GM18519 (cell line): ENCODE results near the gene TMTC2.
"Not testable (repeated sequence)": the region's sequence is repeated elsewhere in the genome, so short reads cannot be mapped to it uniquely, and the experiment has no call there.

Experiments
- ATAC-seq: cut with Tn5 transposase; IDR thresholded peaks from one replicate; pipeline ENCODE4 v1.9.1; 2021; ENCODE audit warnings: mild to moderate bottlenecking, moderate library complexity; ENCODE audit not compliant: unreplicated experiment, low FRiP score

Gene TMTC2

DNA sequence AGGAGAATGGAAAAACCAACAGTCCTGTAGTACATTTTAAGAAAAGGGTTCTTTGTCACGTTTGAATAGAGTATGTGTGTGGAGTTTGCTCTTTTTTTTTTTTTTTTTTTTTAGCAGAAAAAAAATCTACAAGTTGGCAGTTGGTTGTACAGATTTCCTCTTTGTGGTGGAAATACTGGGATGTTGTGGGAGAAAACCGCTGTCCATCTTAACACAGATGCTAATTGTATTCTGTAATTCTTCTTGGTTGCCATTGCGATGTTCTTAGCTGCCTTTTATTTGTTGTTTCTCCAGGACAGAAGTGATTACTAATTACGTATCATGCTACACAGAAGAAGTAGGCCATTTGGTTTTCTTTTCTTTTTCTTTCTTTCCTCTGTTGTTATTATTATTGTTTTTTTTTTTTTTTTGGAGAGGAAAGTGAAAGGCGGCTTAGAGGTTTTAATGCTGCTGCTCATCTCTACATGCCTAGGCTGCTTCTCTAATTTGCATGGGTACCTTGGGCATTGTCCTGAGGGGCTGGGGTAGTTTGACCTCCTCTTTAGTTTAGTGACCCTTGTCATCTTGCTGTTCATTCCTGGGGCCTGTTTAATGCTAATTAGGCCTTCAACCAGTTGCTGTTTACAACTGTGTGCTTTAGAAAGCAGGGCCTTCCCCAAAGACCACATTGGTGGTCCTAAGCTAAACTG, 94.7 kb downstream of the TMTC2 start:
- ATAC-seq, result no peak

- ATAC-seq, result no peak
These were observed 96.7 kb downstream of the TMTC2 start for GRCh38 chr12:82783435-82783834.

- ATAC-seq, result no peak
These were observed 100.3 kb downstream of the TMTC2 start for GRCh38 chr12:82787016-82787415.

GRCh38 chr12:82788594-82788993, 101.9 kb downstream of the TMTC2 start:
- ATAC-seq, result no peak

DNA sequence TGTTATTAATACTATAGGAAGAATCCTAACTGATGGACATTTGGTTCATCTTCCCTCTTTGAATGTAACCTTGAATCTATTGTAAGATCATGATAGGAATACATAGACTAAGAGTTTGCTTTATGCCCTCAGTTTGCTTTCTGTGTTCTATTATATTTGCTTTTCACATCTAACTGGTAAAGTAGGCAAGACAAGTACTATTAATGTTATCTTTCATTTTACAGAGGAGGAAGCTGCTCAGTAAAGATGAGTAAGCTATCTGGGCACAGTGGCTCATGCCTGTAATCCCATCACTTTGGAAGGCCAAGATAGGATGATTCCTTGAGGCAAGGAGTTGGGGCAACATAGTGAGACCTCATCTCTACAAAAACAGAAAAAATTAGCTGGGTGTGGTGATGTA, 103.0 kb downstream of the TMTC2 start:
- no peak for ATAC-seq

DNA sequence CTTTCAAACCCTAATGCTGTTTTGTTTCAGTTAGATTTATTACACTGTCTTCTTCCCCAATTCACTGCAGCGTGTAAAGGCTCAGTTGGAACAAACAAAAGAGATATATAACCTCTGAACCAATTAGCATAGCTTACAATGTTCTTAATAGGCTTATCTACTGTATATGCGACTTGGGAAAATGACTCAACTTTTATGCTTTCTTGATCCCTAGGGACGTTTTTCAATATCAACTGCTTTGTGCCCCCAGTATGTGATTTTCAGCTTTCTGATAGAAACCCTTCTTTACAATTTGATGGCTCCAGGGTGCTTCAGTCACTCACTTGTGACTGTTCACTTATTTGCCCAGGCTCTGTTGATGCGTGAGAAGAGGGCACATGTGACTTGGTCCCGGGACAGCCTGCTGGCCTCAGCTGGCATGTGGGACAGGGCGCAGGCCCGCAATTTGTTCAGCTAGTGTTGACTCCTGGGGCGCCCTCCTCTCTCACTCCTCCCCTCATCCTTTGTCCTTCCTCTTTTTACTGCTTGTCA, 107.1 kb downstream of the TMTC2 start:
- no peak for ATAC-seq

DNA sequence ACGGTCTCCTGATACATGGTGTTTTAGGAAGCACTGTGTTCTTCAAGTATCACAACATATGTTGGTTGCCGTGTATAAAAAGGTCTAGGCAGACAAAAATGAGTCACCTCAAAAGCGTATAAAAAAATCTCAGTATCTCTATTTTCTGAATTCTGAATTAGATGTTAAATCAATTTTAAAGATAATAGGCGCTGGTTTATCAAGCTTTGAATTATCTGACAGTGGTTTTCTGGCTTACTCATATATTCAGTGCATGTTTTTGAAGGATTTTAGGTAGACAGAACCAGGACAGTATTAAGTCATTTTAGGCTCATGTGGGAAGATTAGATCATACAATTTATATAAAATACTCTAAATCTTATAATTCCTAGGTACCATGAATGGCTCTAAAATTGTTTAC, 110.8 kb downstream of the TMTC2 start:
- no peak for ATAC-seq

GRCh38 chr12:82800185-82800584, 113.5 kb downstream of the TMTC2 start:
- ATAC-seq, result no peak

- ATAC-seq, result no peak
These were observed 115.4 kb downstream of the TMTC2 start for GRCh38 chr12:82801951-82802610.

DNA sequence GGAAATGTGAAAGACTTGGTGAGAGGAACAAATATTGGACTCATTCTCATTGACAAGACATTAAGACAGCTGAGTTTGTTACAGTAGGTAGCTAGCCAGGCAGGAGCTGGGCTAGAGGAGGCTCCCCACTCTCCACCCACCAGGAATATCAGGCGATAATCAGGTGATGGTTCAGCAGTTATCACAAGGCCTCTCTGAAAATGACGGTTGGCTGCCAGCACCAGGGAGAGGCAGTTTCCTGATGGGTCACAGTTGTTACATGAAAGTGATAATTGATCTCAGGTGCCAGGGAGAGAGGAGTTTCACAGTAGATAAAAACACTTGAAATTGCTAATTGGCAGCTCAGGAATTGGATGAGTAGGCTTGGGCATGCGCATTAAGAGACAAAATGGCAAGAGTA, 116.5 kb downstream of the TMTC2 start:
- ATAC-seq, result no peak

DNA sequence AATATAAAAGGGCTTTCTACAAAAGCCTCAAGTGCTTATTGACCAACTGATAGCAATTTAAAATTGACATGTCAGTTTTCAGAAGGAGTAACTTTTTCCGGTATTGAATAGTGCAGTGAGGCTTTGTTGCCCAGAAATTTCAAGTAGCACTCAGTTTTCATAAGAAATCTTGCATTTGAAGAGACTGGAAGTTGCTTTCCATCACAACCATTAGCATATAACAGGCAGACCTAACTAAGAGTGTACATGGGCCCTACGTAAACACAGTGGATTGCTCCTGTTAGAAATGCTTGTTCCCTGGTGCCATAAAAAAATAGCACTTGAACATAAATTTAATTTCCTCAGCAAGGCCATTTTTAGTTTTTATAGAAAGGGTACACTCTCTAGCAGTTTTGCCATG, 117.9 kb downstream of the TMTC2 start:
- ATAC-seq, result no peak

- not testable (repeated sequence) for ATAC-seq
These were observed 118.3 kb downstream of the TMTC2 start for GRCh38 chr12:82805004-82805403.

GRCh38 chr12:82805812-82806497, 119.2 kb downstream of the TMTC2 start:
- ATAC-seq, result no peak

DNA sequence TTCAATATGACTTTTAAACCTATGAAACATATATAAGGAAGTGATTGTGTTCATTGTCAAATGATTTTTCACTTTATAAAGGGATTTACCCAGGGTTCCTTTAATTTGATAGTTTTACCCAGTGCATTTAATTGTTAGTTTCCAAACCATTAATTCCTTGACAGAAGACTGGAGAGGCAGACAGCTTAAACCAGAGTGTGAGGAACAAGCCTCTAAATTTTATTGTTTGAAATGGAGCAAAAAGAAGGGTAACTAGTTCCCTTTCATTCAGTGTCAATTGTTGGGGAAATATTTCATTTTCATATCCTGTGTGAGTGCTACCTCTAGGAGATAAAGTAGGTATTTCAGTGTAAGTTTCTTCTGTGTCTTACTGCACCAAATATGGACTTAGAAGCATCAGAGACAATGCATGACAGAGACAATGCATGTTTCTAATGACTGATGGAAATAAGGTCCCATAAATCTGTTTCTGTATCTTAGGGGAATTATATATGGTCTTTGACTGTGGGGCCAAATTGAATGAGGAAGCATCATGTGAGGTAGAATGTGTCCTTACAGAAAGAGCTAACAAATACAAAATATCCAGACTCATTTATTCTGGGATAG, 120.5 kb downstream of the TMTC2 start:
- no peak for ATAC-seq

- ATAC-seq, result no peak
These were observed 123.9 kb downstream of the TMTC2 start for GRCh38 chr12:82810568-82810967.

DNA sequence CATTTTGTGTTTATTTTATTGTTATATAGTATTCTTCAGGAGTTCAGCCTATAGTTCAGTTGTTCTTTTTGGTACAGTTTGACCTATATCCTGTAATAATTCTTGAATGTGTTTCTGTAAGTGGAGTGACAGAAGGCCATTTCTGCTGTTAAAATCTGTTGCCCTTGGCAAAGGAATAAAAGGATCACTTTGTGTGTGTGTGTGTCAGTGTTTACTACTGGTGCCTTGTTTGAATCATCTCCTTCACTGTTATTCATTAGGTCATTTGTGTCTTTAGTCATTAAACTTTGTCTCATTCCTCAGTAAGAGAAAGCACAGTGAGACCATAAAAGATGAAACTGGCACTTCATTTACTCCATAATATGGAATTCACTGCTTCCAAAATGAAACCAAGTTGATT, 130.7 kb downstream of the TMTC2 start:
- ATAC-seq, result no peak

DNA sequence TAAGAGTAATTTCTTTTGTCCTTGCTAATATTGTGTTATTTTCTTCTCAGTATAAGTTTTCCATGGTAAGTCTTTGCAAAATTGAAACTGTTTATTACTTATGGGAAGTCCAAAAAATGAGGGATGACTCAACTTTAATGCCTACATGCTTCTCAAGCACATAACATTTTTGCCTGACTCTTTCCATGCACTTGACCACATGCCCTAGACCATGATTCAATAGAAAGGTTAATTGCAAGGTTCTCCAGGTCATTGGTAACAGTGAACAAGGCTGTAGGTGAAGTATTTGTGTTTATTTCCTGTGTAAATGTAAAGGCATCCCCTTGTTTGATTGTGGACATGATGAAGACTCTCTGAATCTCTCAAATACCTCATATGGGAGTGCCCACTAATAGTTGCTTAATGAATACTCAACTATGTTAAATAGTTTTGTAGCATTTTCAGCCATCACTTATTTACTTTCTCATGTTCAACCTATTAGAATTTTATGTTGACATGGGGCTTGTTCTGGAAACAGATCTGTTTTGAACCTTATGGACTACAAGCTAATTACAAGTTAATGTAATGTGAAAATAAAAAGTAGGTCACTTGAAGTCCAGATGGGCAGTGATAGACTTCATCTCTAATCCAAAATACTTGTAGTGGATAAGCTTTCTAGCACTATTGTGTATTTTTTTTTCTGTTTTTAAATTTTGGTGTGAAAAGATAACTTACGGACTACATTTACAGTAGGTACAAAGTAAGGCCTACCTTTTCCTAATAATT, 131.7 kb downstream of the TMTC2 start:
- ATAC-seq, result no peak

DNA sequence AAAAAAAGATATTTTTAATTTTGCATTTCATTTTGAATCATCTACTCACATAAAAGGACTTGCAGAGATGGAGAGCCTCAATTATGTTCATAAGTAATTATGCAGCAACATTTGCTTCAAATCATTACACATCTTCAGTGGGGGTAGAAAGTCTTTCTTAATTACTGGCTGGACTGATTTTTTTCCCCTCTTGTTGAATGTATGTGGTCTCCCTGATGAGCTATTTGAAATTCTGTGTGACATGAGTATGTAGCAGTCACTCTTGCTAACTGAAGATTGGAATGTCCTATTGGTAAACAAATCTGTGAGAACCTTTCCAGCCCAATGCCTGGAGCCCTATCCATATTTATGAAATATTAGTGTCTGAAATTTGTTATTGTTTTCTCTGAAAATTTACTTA, 139.8 kb downstream of the TMTC2 start:
- ATAC-seq, result no peak

DNA sequence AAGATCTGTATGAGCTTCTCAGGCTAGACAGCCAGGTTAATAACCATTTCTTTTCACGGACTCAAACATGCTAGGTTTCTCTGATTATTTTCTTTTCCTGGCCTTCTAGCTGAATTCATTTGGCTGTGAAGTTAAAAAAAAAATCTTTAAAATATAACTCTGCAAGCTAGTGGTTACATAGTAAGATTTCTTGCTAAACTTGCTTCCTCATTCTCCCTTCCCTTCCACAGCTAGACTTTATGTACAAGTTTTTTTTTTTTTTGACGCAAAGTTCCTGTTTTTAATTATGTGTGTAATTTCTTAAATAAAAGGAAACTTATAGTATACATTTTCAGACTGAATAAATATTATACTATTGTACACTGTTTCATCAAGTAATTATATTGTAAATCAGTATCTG, 145.4 kb downstream of the TMTC2 start:
- no peak for ATAC-seq

DNA sequence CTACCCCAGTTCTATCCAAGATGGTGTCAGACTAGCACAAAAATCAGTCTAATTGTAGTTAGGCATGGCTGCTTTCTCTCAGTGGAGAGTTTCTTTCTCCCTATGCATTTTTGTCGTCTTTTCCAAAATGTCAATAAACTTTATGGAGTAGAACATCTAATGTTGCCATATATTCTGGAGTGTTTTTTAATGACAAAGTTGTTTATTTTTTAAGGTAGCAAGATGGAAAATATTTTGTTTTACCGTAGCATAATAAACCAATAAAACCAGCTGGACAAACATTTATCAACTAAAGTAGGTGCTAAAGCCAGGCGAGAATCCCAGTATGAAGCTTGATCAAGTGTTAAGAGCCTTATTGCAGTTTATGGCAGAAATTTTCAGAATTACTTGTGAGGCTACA, 146.3 kb downstream of the TMTC2 start:
- ATAC-seq, result no peak
